ENCODE measurements around the gene SLC22A31. TPM values are rescaled to one million over a fixed set of nuclear protein-coding genes. Genes with fewer than 3 reads are reported as not detected.

SLC22A31 gene
- total and polyA plus RNA-seq, 9 of the 15 experiments (the other 6 are each of a cell fraction or from before 2014, with no cell fraction given): 0.29 to 2.2 (median 0.47) TPM; not detected in 3

DNA sequence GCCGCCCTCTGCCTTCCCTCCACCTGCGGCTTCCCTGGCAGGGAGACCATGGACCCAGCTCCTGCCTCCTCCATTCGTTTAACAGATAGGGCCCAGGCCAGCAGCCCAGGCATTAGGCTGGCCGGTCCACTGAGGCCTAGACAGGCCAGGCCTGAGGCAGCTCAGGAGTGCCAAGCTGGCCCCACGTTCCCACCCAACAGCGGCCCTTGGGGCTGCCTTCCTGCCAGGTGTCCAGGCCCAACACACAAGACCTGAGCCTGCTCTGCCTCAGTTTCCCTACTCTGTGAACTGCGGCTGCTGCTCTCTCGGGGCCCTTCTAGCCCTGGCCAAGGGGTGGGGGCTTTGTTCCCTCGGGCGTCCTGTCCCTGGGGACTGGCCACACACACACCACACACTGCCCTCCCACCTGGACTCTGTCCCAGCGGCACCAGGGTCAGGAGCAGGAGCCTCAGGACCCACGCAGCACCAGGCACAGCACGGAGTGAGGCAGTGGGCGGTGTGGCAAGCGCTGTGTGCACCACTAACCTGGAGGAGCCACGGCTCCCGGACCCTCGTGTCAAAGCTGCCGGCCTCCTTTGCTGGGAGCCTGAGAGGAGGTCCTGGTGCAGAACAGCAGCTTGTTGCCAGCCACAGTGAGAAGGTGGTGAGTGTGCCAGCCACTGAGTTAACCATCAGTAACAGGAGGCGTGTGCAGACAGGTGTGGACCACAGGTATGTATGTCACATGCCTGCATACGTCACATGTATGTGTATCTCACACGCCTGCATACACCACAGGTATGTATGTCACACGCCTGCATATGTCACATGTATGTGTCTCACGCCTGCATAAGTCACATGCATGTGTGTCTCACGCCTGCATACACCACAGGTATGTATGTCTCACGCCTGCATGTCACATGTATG lies 43.3 kb downstream of the SLC22A31 start:
- DNase-seq (ENCODE audit: extremely low read depth in 1 of 4, low spot score in 3 of 4): no peak
- intact Hi-C loops (cut with micrococcal nuclease): no loop called here
- Histone ChIP-seq H3K27me3 (ENCODE audit: control insufficient read depth in 2 of 2, insufficient read depth in 2 of 2, low read length in 2 of 2) (no peaks in the 10 kb centered on the region), H3K36me3 (ENCODE audit: control insufficient read depth, insufficient read depth, low read length) (no peaks in the 10 kb centered on the region), H3K4me3 (no peak overlapping the region), H3K79me2 (ENCODE audit: control insufficient read depth, insufficient read depth, low read length) (no peaks in the 10 kb centered on the region), H3K9ac (ENCODE audit: insufficient read depth in 1 of 2, low read depth in 2 of 2, low read length in 2 of 2) (peak overlapping the region in 1 of 2 experiments; percentile 29; a peak in 1 of 4 replicates), H3K4me2 (ENCODE audit: insufficient read depth, low read length) (no peak overlapping the region), H3K4me1 (replicated peaks in 1 of 2; ENCODE audit: control insufficient read depth in 2 of 2, insufficient read depth in 2 of 2, low read length in 2 of 2) (peaks cover 0 to 66% of the 10 kb centered on the region in 2 experiments; a peak in 3 of 5 replicates), H2AFZ (ENCODE audit: low read depth, low read length) (no peak overlapping the region), H3K9me3 (replicated peaks; ENCODE audit: control insufficient read depth, insufficient read depth, low read depth, low read length) (peaks cover 14% of the 10 kb centered on the region), H3K27ac (ENCODE audit: extremely low read depth, low read depth, low read length) (no peak overlapping the region), H3K9me1 (ENCODE audit: control insufficient read depth, insufficient read depth, low read length) (no peaks in the 10 kb centered on the region), H4K20me1 (replicated peaks; ENCODE audit: control insufficient read depth, insufficient read depth, low read length) (no peaks in the 10 kb centered on the region)
- no peak for ATAC-seq
- POLR2A ChIA-PET: no interaction called here
- FAIRE-seq: no peak
- in situ Hi-C loops (cut with MboI): no loop called here
- BruUV-seq (replicated peaks): no TSS peak
- WGBS (ENCODE audit: insufficient coverage, low coverage, missing lambda C conversion rate): 77% methylated on average over 25 of the region's 26 CpGs
- TF ChIP-seq POLR2G (IDR thresholded peaks at IDR 0.05; ENCODE audit: low read depth, low read length) (peak; percentile 80), PPARD (CRISPR knock-in tag; IDR thresholded peaks at IDR 0.05) (no peak), RBM22 (IDR thresholded peaks at IDR 0.05; ENCODE audit: low read depth, low read length, poor library complexity, severe bottlenecking) (peak; percentile 72), U2AF1 (optimal IDR thresholded peaks at IDR 0.05; ENCODE audit: low read depth, low read length) (no peak)
- CTCF ChIA-PET (ENCODE audit: low intra/inter-chr PET ratio): no interaction called here
